Brain microvascular endothelial cell (primary cell): Measurements from ENCODE around the gene CHI3L1.

Source experiments
- DNase-seq: peaks from one replicate; pipeline ENCODE4 v3.0.0-alpha.2; 2020
- H3K27ac ChIP-seq: fragments of 250-450 bp; sonication (Bioruptor Pico); 2 replicates; pipeline ENCODE4 v1.5.1; 2020; ENCODE audit warnings: mild to moderate bottlenecking, moderate library complexity
- H3K27me3 ChIP-seq: fragments of 250-450 bp; sonication (Bioruptor Pico); replicated peaks from 2 replicates; pipeline ENCODE4 v1.5.1; 2020; ENCODE audit warnings: mild to moderate bottlenecking
- H3K36me3 ChIP-seq: fragments of 250-450 bp; sonication (Bioruptor Pico); replicated peaks from 2 replicates; pipeline ENCODE4 v1.5.1; 2020; ENCODE audit warnings: mild to moderate bottlenecking
- H3K4me3 ChIP-seq: 2 replicates; pipeline ENCODE4 v1.5.1; 2011; ENCODE audit warnings: low read depth, mild to moderate bottlenecking, control low read depth, low read length, moderate library complexity
- CTCF ChIP-seq: IDR thresholded peaks from 2 replicates; pipeline ENCODE4 v1.5.1; 2011; ENCODE audit warnings: low read depth, mild to moderate bottlenecking, moderate library complexity, low read length, control low read depth, inconsistent platforms; ENCODE audit errors: missing control alignments
- in situ Hi-C: cut with HindIII; loops from 2 replicates; pipeline ENCODE4 v1.10.0; 2017; ENCODE audit warnings: low sequenced_read_pairs, low pct_ligation_motif_present

Gene CHI3L1

DNA sequence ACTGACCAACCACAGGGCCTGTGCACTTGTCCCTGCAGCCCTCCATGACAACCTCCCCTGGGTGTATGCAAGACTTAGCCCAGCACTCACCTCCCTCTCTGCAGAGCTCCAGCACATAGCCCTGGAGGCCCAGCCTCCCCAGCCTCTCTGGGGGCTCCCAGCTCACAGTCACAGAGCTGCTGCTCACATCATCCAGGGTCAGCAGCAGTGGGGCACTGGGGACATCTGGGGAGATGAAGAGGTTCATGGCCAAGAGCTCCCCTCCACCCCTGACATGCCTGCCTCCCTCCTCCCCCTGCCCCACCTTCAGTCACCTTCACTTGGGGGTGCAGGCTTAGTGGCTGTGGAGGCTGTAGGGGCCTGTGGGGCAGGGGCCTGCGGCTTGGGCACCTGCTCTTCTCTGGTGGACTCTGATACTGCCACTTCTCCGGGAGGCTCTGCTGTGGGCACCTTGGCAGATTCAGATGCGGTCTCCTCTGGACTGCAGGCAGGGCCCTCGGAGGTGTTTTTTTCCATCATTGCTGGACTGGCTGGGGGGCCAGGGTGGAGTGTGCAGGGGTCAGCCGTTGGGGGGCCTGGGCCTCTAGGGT lies 11.2 kb downstream of the CHI3L1 start, which contains the start of gene MYBPH:
Gene MYBPH (minus strand): TSS at position 590 of the 590 bp plus-strand sequence. CDS start 71 bp downstream, at position 519.
- Histone ChIP-seq H3K36me3 (no peaks in the 10 kb centered on the region), H3K27me3 (no peaks in the 10 kb centered on the region), H3K27ac (no peak within 1 kb of the TSS), H3K4me3 (no peak within 1 kb of the TSS)
- TF ChIP-seq CTCF = no peak
- DNase-seq = no peak
- in situ Hi-C loops = no loop called here

DNA sequence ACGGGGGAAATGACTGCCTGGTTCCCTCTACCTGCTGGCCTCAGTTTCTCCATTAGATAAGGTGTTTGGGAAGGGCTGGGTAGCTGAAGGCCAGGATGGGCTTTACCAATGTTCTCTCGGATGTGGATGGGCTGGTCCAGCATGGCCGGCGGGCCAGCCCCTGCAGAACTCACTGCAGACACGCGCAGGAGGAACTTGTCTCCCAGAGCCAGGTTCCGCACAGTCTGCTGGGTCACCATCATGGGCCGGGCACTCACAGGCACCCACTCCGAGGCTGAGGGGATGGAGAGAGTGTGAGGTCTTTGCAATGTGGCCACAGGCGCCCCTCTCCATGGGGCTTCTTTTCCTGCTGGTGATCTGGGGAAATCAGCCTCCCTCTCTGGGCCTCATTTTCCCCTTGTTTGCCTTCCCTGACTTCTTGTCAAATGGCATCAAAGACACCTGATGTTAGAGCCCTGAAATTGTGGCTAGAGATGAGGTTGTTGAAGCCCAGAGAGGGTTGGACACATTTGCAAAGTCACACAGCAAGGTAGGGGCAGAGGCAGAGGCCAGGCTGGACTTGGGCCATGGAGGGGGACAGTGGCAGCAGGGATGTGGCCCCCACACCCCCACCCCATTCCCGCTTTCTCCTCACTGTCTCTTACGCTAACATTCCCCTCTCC lies 12.0 kb downstream of the CHI3L1 start:
- Histone ChIP-seq H3K36me3 (no peaks in the 10 kb centered on the region), H3K27me3 (no peaks in the 10 kb centered on the region), H3K4me3 (no peak overlapping the region), H3K27ac (no peak overlapping the region)
- DNase-seq = no peak
- no peak for TF ChIP-seq CTCF
- in situ Hi-C loops = no loop called here

DNA sequence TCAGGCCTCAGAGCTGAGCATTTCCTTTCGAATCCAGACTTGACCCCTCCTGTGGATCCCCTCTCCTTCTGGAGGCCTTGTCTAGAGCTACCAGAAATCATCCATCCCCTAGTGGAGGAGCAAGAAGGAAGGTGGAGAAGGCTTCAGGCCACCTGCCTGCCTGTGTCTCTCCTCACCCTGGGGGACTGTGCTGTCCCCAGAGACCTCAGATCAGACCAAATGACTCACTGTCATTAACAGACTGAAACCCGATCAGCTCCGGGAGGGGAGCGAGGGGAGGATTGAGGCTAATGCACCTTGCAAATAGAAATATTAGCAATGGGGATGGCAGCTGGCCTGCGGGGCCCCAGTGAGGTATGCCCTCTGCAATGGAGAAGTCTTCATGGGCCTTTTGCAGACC lies 12.9 kb downstream of the CHI3L1 start:
- no peaks in the 10 kb centered on the region for H3K27me3 ChIP-seq

DNA sequence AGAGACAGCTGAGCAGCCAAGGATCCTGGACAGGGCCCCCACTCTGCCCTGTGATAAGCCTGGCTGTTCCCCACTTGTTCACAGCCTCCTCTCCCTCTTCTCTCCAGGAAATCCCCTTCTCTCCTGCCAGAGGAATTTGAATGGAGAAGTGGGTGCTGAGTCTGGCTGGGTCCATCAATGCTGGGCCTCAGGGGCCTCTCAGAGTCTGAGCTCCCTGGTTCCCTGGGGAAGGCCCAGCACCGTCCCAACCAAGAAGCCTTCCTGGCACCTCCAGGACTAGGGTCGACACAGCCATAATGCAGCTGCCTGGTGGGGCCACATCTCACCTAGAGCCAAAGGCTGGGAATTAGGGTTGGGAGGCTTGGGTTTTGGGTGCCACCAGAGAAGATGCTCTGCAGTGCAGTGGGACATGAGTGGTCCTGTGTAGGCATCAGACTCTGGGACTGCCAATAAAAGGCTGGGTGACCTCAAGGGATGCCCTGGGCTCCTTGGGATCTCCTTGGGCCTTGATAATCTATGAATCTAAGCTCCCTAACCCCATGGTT lies 13.4 kb downstream of the CHI3L1 start:
- no peak for TF ChIP-seq CTCF
- H3K36me3 ChIP-seq = no peaks in the 10 kb centered on the region
- H3K27me3 ChIP-seq = no peaks in the 10 kb centered on the region
- H3K4me3 ChIP-seq = no peak overlapping the region
- no peak for DNase-seq
- no peak overlapping the region for H3K27ac ChIP-seq
- in situ Hi-C loops = no loop called here

More for the DNA sequence above, 12.9 kb downstream of the CHI3L1 start:
- TF ChIP-seq CTCF = no peak
- no peak for DNase-seq
- in situ Hi-C loops = no loop called here
- H3K27ac ChIP-seq = no peak overlapping the region
- no peaks in the 10 kb centered on the region for H3K36me3 ChIP-seq
- no peak overlapping the region for H3K4me3 ChIP-seq

GRCh38 chr1:203172184-203173010 lies 14.1 kb downstream of the CHI3L1 start:
- no peak overlapping the region for H3K27ac ChIP-seq
- H3K4me3 ChIP-seq = no peak overlapping the region
- no peaks in the 10 kb centered on the region for H3K27me3 ChIP-seq
- H3K36me3 ChIP-seq = no peaks in the 10 kb centered on the region
- DNase-seq = peak; percentile 14
- in situ Hi-C loops = no loop called here
- peak; percentile 94 for TF ChIP-seq CTCF
